T-helper 22 cell (primary cell): ENCODE results near the gene GALNT6.

ENCODE experiments used
- DNase-seq: peaks from one replicate; pipeline ENCODE4 v3.0.0-alpha.2; 2020; ENCODE audit warnings: low read depth

GALNT6 gene

GRCh38 chr12:51381226-51382079 is 9.8 kb downstream of the GALNT6 start:
- DNase-seq: no peak

- DNase-seq: no peak
Measured at GRCh38 chr12:51379571-51379970, 11.6 kb downstream of the GALNT6 start.

- no peak for DNase-seq
Measured at GRCh38 chr12:51378749-51379148, 12.5 kb downstream of the GALNT6 start.

- no peak for DNase-seq
Measured at GRCh38 chr12:51377099-51377984, 13.9 kb downstream of the GALNT6 start.

- no peak for DNase-seq
Measured at GRCh38 chr12:51374856-51375255, 16.4 kb downstream of the GALNT6 start.

GRCh38 chr12:51374361-51374760 is 16.8 kb downstream of the GALNT6 start:
- DNase-seq: no peak

- DNase-seq: no peak
Measured at GRCh38 chr12:51373187-51373586, 18.0 kb downstream of the GALNT6 start.

- DNase-seq: no peak
Measured at GRCh38 chr12:51372021-51372420, 19.2 kb downstream of the GALNT6 start.

GRCh38 chr12:51371295-51371953 is 19.8 kb downstream of the GALNT6 start:
- no peak for DNase-seq

- no peak for DNase-seq
Measured at GRCh38 chr12:51370667-51371066, 20.5 kb downstream of the GALNT6 start.

- peak; percentile 7 for DNase-seq
Measured at GRCh38 chr12:51369581-51369980, 21.6 kb downstream of the GALNT6 start.

- peak; percentile 93 for DNase-seq
Measured at GRCh38 chr12:51368640-51369517, 22.3 kb downstream of the GALNT6 start.

GRCh38 chr12:51365276-51365675 is 25.9 kb downstream of the GALNT6 start:
- DNase-seq: no peak

GRCh38 chr12:51364001-51364400 is 27.2 kb downstream of the GALNT6 start:
- no peak for DNase-seq

- no peak for DNase-seq
Measured at GRCh38 chr12:51362747-51363342, 28.4 kb downstream of the GALNT6 start.

GRCh38 chr12:51362307-51362706 is 28.9 kb downstream of the GALNT6 start:
- no peak for DNase-seq

- DNase-seq: no peak
Measured at GRCh38 chr12:51361161-51362016, 29.8 kb downstream of the GALNT6 start.

GRCh38 chr12:51360315-51360714 is 30.9 kb downstream of the GALNT6 start:
- no peak for DNase-seq

- DNase-seq: no peak
Measured at GRCh38 chr12:51359851-51360250, 31.4 kb downstream of the GALNT6 start.

- no peak for DNase-seq
Measured at GRCh38 chr12:51358496-51358895, 32.7 kb downstream of the GALNT6 start.
